ENCODE results near the gene BCAP31.
"Not testable (repeated sequence)": the region's sequence is repeated elsewhere in the genome, so short reads cannot be mapped to it uniquely, and the experiment has no call there.

BCAP31 gene

GRCh38 chrX:153692003-153692402 lies 32.2 kb downstream of the BCAP31 start:
- TF ChIP-seq ZFX (IDR thresholded peaks at IDR 0.05): no peak
- TF ChIP-seq CTCF (conservative IDR thresholded peaks at IDR 0.05): no peak
- no peak overlapping the region for H3K27ac ChIP-seq

DNA sequence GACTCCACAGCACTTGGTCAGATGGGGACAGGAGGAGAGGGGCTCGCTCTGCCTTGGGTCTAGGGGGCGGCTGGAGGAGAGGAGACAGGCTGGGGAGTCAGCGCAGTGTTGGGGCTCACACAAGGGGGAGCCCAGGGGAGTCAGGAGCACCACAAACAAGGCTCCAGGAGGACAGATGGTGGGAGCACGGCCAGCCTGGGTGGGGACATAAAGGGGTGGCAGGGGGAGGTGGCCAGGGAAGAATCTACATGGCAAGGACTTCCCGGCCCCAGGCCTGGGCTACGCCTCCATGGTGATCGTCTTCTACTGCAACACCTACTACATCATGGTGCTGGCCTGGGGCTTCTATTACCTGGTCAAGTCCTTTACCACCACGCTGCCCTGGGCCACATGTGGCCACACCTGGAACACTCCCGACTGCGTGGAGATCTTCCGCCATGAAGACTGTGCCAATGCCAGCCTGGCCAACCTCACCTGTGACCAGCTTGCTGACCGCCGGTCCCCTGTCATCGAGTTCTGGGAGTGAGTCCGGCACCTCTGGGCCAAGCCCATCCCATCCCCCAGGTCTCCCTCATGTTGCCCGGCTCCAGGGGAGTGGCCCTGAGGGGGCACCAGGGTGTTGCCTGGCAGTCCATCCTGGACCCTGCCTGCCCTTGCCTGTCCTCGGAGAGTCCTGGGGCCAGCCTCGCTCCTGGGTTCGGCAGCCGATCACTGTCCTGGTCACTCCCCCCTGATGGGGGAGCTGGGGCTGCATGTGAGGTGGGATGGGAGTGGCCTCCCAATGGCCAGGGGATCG lies 33.0 kb downstream of the BCAP31 start:
- not testable (repeated sequence) for H3K27ac ChIP-seq

- TF ChIP-seq ZFX (IDR thresholded peaks at IDR 0.05) (no peak), CTCF (conservative IDR thresholded peaks at IDR 0.05) (no peak)
- peak overlapping the region; percentile 78; the same call in 1 of the 2 replicates for H3K27ac ChIP-seq
These were observed 33.7 kb downstream of the BCAP31 start for GRCh38 chrX:153690466-153690865.

DNA sequence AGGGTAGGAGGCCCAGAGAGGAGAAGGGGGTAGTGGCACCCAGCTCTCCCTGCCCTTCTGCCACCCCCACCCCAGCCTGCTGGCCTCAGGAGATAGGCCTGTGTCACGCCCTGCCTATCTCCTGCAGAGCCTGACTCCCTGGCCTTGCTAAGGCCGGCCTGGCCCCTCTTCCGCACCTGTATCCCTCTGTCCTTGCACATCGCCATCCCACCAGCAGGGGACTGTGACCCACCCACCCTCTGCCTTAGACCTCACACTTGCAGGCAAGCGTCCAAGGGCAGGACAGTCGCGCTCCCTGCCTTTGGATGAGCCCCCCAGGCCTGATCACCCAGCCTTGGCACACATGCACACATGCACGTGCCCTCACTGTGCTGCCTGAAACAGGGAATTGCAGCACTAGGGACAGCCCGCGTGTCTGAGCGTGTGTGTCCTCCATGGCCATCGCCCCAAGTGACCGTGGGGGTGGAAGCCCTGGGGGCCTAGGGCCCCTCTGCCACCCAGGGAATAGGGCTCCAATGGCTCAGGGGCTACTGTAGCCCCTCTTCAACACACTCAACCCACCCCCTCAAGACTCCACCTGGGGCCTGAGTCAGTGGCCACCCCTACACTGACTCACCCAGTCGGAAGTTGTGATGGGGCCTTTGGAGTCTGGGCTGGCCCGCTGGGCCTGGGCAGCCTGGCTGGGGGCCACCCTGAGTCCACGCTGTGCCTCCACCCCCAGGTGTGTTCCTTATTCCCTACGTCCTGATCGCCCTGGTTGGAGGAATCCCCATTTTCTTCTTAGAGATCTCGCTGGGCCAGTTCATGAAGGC lies 34.3 kb downstream of the BCAP31 start:
- H3K27ac ChIP-seq: peak overlapping the region; percentile 78
- TF ChIP-seq ZFX (IDR thresholded peaks at IDR 0.05) (no peak), CTCF (conservative IDR thresholded peaks at IDR 0.05) (no peak)

DNA sequence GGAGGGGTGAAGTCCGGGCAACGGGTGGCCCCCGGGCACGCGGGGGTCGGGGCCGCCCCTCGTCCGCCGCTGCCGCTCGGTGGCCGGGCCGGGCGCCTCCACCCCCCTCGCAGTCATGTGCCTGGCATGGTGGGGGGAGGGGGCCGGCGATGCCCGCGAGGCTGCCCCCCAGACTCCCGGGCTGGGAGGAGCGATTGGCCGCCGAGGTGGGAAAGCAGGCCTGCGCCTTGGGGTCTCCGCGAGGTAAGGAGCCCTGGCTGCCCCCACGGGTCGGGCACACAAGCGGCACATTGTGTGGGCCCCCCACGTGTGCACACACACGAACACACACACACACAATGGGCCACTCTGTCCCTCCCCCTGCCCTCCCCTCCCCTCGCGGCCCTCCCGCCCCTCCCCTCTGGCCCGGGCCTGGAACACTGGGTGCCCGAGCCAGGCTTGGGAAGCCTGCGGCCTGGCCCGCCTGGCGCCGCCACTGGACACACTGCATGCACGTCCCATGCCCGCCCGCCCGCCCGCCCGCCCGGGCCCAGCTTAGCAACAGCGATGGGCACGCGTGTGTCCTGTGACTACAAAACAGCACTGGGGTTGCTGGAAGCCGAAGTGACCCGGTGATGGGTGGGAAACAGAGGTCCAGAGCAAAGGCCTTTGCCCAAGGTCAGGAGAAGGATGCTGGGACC lies 35.1 kb downstream of the BCAP31 start:
- no peak for TF ChIP-seq CTCF (conservative IDR thresholded peaks at IDR 0.05)
- TF ChIP-seq ZFX (IDR thresholded peaks at IDR 0.05): no peak
- H3K27ac ChIP-seq: peak overlapping the region; percentile 78

DNA sequence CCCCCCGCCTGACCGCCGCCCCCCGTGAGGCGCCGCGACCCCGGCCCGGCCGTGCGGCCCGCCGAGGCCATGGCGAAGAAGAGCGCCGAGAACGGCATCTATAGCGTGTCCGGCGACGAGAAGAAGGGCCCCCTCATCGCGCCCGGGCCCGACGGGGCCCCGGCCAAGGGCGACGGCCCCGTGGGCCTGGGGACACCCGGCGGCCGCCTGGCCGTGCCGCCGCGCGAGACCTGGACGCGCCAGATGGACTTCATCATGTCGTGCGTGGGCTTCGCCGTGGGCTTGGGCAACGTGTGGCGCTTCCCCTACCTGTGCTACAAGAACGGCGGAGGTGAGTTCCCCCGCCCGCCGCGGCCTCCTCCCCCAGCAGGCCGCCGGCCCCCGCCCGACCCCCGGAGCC lies 35.7 kb downstream of the BCAP31 start:
- TF ChIP-seq ZFX (IDR thresholded peaks at IDR 0.05) (no peak), CTCF (conservative IDR thresholded peaks at IDR 0.05) (no peak)
- peak overlapping the region; percentile 78 for H3K27ac ChIP-seq

GRCh38 chrX:153688071-153688470 lies 36.1 kb downstream of the BCAP31 start:
- TF ChIP-seq CTCF (conservative IDR thresholded peaks at IDR 0.05) (no peak), ZFX (IDR thresholded peaks at IDR 0.05) (no peak)
- peak overlapping the region; percentile 78; the same call in 1 of the 2 replicates for H3K27ac ChIP-seq
